Gastrocnemius medialis (tissue), 4 donors: Measurements from ENCODE around the gene TLK2.

Experiments
- CTCF ChIP-seq, 5 experiments: fragments of 450-650 bp in 3 of 5; fragments of 200-600 bp in 2 of 5; sonication (generic) in 2 of 5; IDR thresholded peaks in 4 of 5; conservative IDR thresholded peaks in 1 of 5; 1 replicate in 4 of 5; 2 replicates in 1 of 5; pipeline ENCODE4 v1.5.1; 2016 to 2019; ENCODE audit warnings: antibody characterized with exemption in 5 of 5, mild to moderate bottlenecking in 3 of 5, moderate library complexity in 3 of 5
- POLR2A ChIP-seq, 2 donors: fragments of 450-650 bp; IDR thresholded peaks; one replicate each; pipeline ENCODE4 v1.6.1; 2017; ENCODE audit warnings: antibody characterized with exemption in 2 of 2, mild to moderate bottlenecking in 2 of 2, moderate library complexity in 2 of 2

- TF ChIP-seq CTCF (IDR thresholded peaks at IDR 0.05 in 4 of 5, conservative IDR thresholded peaks at IDR 0.05 in 1 of 5) (no peak), POLR2A (IDR thresholded peaks at IDR 0.05) (no peak)
These were observed 151.1 kb downstream of the TLK2 start for GRCh38 chr17:62629556-62630364.
